Measurements from ENCODE around the gene CFB.

DNA sequence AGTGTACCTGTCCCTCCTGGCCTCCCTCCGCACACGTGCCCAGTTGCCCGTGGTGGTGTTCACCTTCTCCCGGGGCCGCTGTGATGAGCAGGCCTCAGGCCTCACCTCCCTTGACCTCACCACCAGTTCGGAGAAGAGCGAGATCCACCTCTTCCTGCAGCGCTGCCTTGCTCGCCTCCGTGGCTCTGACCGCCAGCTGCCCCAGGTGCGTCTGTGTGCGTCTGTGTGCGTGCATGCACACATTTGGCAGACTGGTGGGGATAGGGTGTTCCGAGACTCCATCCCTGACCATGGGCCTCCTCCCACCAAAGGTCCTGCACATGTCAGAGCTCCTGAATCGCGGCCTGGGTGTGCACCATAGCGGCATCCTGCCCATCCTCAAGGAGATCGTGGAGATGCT, 18.0 kb downstream of the CFB start:
- TF ChIP-seq, protein P1, sequence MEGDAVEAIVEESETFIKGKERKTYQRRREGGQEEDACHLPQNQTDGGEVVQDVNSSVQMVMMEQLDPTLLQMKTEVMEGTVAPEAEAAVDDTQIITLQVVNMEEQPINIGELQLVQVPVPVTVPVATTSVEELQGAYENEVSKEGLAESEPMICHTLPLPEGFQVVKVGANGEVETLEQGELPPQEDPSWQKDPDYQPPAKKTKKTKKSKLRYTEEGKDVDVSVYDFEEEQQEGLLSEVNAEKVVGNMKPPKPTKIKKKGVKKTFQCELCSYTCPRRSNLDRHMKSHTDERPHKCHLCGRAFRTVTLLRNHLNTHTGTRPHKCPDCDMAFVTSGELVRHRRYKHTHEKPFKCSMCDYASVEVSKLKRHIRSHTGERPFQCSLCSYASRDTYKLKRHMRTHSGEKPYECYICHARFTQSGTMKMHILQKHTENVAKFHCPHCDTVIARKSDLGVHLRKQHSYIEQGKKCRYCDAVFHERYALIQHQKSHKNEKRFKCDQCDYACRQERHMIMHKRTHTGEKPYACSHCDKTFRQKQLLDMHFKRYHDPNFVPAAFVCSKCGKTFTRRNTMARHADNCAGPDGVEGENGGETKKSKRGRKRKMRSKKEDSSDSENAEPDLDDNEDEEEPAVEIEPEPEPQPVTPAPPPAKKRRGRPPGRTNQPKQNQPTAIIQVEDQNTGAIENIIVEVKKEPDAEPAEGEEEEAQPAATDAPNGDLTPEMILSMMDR (IDR thresholded peaks at IDR 0.05) = no peak
- no peak for TF ChIP-seq POLR2A (IDR thresholded peaks at IDR 0.05)
